ENCODE results near the gene TACR3. TPM values are rescaled to one million over a fixed set of nuclear protein-coding genes. Genes with fewer than 3 reads are reported as not detected.
"Not testable (repeated sequence)": the region's sequence is repeated elsewhere in the genome, so short reads cannot be mapped to it uniquely, and the experiment has no call there.

The TACR3 gene
- total RNA-seq, 5 donors from 2014 or later (not counting 1 experiment from before 2014, with no cell fraction given): not detected

DNA sequence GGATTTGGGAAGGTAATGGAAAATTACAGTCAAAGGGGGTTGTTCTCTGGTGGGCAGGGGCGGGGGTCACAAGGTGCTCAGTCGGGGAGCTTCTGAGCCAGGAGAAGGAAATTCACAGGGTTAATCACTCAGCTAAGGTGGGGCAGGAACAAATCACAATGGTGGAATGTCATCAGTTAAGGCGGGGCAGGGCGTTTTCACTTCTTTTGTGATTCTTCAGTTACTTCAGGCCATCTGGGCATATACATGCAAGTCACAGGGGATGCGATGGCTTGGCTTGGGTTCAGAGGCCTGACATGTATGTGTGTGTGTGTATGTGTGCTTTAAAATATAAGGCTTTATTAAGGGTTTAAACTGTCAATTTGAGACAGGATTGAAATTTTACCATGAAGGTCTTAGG lies 160.6 kb downstream of the TACR3 start:
- ATAC-seq (replicated peaks in 1 of 4); CTCF ChIA-PET; H3K27ac ChIP-seq (ENCODE audit: low read length); H3K36me3 Mint-ChIP-seq; H3K27me3 ChIP-seq (replicated peaks in 1 of 2; ENCODE audit: control insufficient read depth in 2 of 2, extremely low read depth in 1 of 2, insufficient read depth in 2 of 2, low read length in 1 of 2); H3K4me3 Mint-ChIP-seq; H3K4me1 ChIP-seq (ENCODE audit: control insufficient read depth in 1 of 2, extremely low read depth in 1 of 2, insufficient read depth in 2 of 2, low read length in 2 of 2); H3K27me3 Mint-ChIP-seq; H3K4me1 Mint-ChIP-seq; POLR2A ChIA-PET; DNase-seq; H3K4me3 ChIP-seq (ENCODE audit: control insufficient read depth in 1 of 2, extremely low read depth in 1 of 2, low read length in 1 of 2); H3K9me3 ChIP-seq; H3K27ac Mint-ChIP-seq; H3K36me3 ChIP-seq (ENCODE audit: control insufficient read depth in 2 of 2, extremely low read depth in 1 of 2, insufficient read depth in 1 of 2, low read length in 1 of 2): not testable (repeated sequence)
- peaks cover 0 to 17% (median 0%) of the 10 kb centered on the region in 3 donors for H3K9me3 Mint-ChIP-seq
- WGBS (ENCODE audit: insufficient coverage): 67% methylated on average over 3 of the region's 5 CpGs
